ENCODE measurements around the gene HOXA6.

- no peak for TF ChIP-seq CTCF (IDR thresholded peaks at IDR 0.05)
- no peak for TF ChIP-seq POLR2A (IDR thresholded peaks at IDR 0.05)
These were observed 25.3 kb downstream of the HOXA6 start for GRCh38 chr7:27122077-27122910.
